GM18873 (cell line): ENCODE data around the gene PBX1.
"Not testable (repeated sequence)": the region's sequence is repeated elsewhere in the genome, so short reads cannot be mapped to it uniquely, and the experiment has no call there.

Experiments used
- ATAC-seq: cut with Tn5 transposase; IDR thresholded peaks from one replicate; pipeline ENCODE4 v1.9.1; 2021; ENCODE audit warnings: mild to moderate bottlenecking, moderate library complexity, moderate number of reproducible peaks; ENCODE audit not compliant: unreplicated experiment, low FRiP score

Gene PBX1

DNA sequence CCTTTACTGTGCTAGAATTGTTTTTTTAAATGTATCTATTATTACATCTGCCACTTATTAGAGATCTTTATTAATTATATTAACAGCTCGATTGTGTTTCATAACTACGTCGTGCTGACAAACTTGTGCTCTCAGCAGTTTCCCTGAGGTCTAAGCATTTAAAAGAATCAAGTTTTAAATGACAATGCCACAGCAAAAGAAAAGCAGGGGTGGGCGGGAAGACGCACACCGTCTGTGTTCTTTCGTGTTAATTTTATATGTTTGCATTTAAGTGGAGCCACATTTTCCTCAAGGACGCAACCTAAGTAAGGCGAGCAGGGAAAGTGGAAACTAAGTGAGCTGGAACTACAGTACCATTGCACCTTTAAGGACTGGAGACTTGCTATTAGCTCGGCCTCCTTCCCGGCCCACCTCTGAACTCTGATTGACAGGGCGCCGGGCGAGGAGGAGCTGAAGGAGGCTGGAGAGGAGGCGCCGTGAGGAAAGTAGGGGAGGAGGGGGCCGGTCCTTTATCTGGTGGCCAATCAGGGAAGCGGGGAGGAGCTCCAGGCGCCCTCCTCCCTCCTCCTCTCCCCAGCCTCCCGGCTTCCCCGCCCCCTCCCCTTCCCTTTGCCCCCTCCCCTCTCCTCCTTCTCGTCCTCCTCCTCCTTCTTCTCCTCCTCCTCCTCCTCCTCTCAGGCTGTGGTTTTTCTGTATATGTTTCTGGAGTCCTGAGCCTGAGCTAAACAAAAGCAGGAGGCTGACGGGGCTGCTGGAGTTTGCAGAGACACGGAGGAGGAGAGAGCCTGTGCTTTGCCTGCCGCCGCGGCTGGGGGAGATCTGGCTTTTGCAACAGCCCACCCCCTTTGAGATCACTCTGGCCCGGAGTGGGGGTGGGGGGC is at the start of gene PBX1:
TSS of gene PBX1 (plus strand) at position 724 of the 881 bp plus-strand sequence.
- ATAC-seq = peak; percentile 100

DNA sequence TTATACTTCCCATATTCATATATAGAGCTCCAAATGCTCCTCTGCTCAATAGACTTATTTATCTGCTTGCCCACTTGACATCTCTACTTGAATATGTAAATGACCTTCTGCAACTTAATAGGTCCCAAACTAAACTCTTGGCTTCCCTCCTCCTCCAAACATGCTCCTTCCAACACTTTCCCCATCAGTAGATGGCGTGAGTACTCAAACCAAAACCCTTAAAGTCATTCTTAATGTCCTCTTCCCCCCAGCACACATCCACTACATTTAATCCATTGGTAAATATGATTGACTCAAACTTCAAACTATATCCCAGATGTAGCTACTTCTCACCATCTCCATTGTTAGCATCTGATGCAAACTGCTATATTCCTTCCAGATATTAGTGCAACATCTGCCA is 48.5 kb upstream of the PBX1 start:
- no peak for ATAC-seq

- no peak for ATAC-seq
Measured at GRCh38 chr1:164511001-164511705, 47.8 kb upstream of the PBX1 start.

GRCh38 chr1:164515231-164515630 is 43.8 kb upstream of the PBX1 start:
- no peak for ATAC-seq

DNA sequence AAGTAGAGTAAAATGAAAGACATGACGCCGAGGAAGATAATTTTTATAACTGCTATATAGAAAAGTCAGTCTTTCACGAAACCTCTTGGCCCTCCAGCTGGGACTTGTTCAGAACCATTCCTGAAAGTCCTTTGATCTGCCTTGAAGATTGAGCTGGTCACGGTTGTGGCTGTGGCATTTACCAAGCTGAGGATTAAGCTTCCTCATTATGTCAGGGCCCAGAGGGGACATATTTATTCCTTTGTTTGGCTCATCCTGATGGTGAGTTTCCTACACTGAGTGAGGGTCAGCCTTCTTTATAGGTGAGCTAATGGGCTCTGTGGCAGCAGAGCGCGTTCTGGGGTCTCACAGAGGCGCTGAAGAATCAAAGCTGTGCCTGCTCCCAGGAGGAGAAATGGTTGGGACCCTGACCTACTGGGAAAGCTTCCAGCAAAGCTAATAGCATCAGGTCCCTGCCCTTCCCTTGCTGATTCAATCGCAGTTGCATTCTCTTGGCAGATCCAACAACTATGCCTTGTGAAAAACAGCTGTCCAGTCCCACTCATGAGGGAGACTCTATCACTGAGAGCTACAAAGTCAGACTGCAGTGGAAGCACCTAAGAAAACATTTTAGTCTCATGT is 43.2 kb upstream of the PBX1 start:
- no peak for ATAC-seq

DNA sequence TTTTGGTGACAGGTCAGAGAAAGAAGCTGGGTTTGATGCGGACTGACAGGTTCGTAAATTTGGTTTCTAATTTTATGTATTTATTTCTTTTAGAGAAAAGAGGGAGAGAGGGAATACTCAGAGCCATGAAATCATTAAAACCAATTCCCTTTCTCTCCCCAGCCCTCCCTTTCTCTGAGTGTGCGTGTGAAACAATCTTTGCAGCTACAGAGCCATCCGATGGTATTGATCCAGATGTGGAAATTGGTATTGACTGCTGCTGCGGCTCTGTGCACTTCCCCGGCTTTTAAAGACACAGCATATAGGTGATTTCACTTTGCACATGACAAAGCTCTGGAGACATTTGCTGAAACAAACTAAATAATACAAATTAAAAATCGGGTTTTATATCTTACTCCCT is 42.4 kb upstream of the PBX1 start:
- ATAC-seq = no peak

- ATAC-seq = no peak
Measured at GRCh38 chr1:164518692-164519332, 40.2 kb upstream of the PBX1 start.

GRCh38 chr1:164519426-164519825 is 39.6 kb upstream of the PBX1 start:
- ATAC-seq = no peak

GRCh38 chr1:164524810-164525209 is 34.2 kb upstream of the PBX1 start:
- ATAC-seq = no peak

DNA sequence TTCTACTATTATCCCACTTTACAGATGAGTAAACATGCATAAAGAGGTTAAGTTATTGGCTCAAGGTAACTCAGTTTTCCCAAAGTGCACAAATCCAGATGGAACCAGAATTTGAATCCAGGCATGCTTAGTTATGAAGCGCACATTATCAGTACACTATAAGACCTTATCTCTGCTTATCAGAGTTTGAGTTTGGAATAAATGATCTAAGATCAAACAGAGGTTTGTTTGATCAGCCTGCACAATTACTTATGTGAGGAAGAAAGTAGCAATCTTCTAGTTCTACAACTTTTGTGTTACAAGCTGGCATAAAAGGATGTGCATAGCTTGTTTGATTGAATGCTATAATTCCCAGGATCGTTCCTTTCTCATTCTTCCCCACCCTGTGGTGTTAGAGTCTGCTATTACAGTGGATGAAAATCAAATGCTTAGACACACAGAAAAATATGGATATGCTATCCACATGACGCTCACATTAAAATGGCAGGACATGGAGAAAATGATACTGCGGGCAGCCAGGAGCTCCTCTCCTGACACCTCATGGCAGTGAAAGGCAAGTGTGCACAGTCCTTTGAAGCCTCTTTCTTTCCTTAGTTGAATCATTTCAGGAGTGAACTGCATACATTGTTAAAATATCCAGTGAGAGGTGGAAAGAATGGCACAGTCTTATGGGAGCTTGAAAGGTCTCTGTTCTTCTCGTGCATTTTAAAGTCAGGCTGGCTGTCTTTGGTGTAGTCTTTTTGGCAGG is 23.9 kb upstream of the PBX1 start:
- no peak for ATAC-seq

DNA sequence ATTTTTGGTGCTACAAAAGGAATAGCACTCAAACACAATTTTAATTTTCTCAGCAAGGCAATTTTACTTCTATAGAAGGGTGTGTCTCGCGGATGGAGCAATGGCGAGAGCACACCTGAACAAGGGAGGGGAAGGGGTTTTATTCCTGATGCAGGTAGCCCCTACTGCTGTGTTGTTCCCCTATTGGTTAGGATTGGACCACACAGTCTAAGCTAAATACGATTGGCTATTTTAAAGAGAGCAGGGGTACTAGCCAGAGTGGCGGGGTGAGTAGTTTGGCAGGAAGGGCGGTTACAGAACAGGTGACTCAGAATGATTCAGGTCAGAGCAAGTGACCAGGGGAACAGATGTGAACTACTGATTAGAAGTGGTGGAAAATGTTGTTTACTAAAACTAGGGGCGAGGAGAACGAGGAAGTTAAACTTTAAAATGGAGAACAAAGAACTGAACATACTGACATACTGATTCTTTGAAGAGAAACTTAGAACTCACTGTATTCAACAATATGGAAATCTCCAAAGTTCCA is 6.5 kb upstream of the PBX1 start:
- not testable (repeated sequence) for ATAC-seq

DNA sequence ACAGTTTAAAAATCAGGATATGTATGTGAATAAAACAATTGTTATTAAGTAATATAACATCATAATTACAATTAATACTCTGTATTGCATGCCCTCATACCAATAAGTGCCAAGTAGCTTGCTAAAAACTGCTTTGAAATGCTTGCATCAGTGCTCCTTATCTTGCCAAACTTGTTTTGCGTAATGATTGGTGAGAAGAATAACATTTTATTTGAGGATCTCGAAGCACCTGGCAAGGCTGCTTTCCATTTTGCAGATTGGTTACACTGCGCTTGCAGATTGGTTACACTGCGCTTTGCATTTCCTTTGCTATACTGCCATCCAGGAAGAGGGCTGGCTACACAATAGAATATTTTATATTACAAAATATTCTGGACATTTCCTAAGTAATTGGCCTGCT is 1.7 kb upstream of the PBX1 start:
- ATAC-seq = no peak

DNA sequence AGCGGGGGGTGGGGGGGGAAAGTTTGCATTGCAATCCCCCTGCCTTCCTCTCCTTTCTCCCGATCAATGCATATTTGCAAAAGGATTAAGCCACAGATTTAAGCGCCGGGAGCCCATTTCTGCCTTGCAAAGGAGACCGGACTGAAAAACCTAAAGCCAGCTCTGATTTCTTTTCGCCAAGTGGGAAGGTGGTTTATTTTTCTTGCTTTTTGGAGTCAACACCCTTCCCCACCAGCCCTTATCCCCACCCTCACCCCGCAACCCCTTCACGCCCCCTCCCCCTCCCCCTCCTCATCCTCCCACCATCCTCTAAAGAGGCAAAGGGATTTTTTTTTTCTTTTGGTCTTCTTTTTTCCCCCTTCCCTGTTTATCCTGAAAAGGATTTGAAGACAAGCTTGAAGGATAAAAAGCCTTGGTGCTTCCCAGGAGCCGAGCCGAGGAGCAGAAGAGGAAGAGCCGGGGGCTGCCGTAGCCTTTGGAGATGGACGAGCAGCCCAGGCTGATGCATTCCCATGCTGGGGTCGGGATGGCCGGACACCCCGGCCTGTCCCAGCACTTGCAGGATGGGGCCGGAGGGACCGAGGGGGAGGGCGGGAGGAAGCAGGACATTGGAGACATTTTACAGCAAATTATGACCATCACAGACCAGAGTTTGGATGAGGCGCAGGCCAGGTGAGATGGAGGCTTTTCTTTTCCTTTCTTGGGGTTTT is 513 bp downstream of the PBX1 start:
- no peak for ATAC-seq

- ATAC-seq = no peak
Measured at GRCh38 chr1:164560121-164560541, 1.1 kb downstream of the PBX1 start.

DNA sequence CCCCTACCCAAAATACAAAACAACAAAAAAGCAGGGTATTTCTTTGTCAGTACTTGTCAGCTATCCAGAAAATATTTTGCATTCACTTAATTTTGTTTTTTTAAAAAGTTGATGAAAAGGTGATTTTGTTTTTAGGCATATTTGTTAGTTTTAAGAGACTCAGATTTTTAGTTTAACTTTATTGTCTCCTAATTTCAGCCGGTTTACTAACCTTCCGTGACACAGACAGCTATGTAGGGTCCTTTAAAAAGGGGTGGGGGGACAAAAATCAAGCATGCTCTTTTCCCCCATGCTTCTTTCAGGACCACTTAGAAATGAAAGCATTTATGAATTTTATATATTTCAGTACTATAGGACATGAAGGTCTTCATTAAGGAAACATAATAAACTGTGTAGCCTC is 1.6 kb downstream of the PBX1 start:
- ATAC-seq = no peak

DNA sequence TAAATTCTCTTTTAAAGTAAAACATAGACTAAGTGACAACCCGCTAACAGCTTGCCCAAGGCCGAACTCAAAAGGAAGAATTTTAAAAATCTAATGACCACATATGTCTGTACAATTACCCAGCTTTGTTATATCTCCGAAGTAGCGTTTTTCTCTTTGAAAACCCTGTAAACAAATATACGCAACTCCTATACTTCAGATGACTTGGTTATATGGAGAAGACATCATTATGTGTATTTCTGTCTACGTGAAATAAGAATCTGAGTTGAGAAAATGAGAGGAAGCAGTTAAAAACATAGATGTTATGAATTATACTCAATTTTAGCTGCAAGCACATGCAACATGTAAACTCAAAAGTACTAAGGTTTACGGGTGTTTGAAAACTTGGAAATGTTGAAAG is 2.0 kb downstream of the PBX1 start:
- no peak for ATAC-seq

DNA sequence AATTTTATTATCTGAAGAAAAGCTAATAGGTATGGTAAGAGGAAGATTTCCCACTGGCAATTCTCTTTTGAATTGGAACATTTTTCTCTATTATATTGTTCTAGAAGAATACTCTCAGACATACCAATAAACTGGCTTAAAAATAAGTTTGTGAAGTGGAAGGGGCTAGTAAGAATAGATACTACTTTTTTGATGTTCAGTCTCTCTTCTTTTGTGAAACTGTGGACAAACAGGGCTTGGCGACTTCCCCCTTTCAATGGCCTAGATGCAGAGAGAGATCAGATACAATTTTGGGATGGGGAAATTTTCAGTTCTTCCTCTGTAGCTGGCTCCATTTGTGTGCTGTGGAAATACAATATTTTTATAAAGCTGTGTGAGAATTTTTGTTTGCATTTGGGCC is 2.5 kb downstream of the PBX1 start:
- no peak for ATAC-seq

GRCh38 chr1:164562061-164562460 is 3.1 kb downstream of the PBX1 start:
- no peak for ATAC-seq

DNA sequence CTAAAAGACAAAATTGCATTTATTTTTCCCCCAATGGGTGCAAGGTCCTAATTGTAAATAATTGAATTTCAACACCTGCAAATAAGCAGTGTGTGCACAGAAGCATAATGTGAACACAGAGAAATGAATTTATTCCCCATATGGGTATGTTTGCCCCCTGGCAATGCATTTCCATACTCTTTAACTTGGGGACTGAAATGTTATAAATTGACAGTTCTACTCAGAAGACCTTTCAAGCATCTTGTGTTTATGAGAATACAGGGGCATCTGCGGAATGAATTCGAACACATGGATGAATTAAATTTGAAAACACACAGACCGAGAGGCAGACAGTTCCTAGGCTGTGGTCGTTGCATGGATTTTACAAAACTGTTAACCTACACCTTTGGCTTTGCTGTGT is 3.5 kb downstream of the PBX1 start:
- no peak for ATAC-seq
